K562 (cell line): Measurements from ENCODE around the gene GPRIN3. TPM values are rescaled to one million over a fixed set of nuclear protein-coding genes. Genes with fewer than 3 reads are reported as not detected.

Source experiments
- ATAC-seq: fragments of 200-7000 bp; cut with Tn5 transposase; 3 replicates; pipeline ENCODE4 v1.9.1; 2020; ENCODE audit warnings: moderate library complexity
- BruUV-seq: library from RNA; stranded (reverse); fragments of 400-500 nt; replicated peaks from 2 replicates; lab custom pipeline; 2021; lab: Mats Ljungman, UMichigan
- CTCF ChIA-PET: fragments of 300-600 bp; formaldehyde crosslinking; extraction: SDS; loops from one replicate; lab custom pipeline; 2021; ENCODE audit warnings: low intra/inter-chr PET ratio; lab: Yijun Ruan, JAX
- POLR2A ChIA-PET: fragments of 300-600, 350-650 bp; sonication (Branson Sonifier 250); formaldehyde crosslinking; extraction: SDS; loops from one replicate; lab custom pipeline; 2021; ENCODE audit warnings: antibody characterized with exemption, inconsistent platforms; lab: Yijun Ruan, JAX
- DNase-seq, 4 experiments: peaks; one replicate each; pipeline versions ENCODE4 v3.0.0 to v3.0.0-alpha.2; 2011 to 2018; ENCODE audit warnings: low spot score in 3 of 4, mixed read lengths in 3 of 4; ENCODE audit errors: extremely low read depth in 1 of 4
- FAIRE-seq: peaks from 2 replicates; lab custom pipeline; 2011; peaks lifted over from hg19 to GRCh38; lab: Jason Lieb, UNC
- H2AFZ ChIP-seq: 2 replicates; pipeline ENCODE4 v1.6.0; 2011; ENCODE audit warnings: low read depth, low read length, control low read depth, inconsistent platforms
- H3K27ac ChIP-seq: fragments of 200-600 bp; 3 replicates; pipeline ENCODE4 v1.8.0; 2011; ENCODE audit warnings: low read depth, mild to moderate bottlenecking, control low read depth, inconsistent platforms, low read length, moderate library complexity, mixed read lengths; ENCODE audit errors: extremely low read depth
- H3K27me3 ChIP-seq, 2 experiments: fragments of 300-600 bp in 1 of 2; 2 replicates in 1 of 2; 3 replicates in 1 of 2; pipeline versions ENCODE4 v1.6.0 to v1.8.0; 2011; ENCODE audit warnings: inconsistent platforms in 2 of 2, low read length in 2 of 2, mild to moderate bottlenecking in 1 of 2, mixed read lengths in 1 of 2, moderate library complexity in 1 of 2; ENCODE audit not compliant: control insufficient read depth in 2 of 2, insufficient read depth in 2 of 2
- H3K36me3 ChIP-seq: fragments of 300-600 bp; 3 replicates; pipeline ENCODE4 v1.8.0; 2011; ENCODE audit warnings: mild to moderate bottlenecking, low read length, inconsistent platforms; ENCODE audit not compliant: control insufficient read depth, insufficient read depth
- H3K4me1 ChIP-seq, 2 experiments: fragments of 200-600 bp in 1 of 2; replicated peaks in 1 of 2; 2 replicates in 1 of 2; 3 replicates in 1 of 2; pipeline versions ENCODE4 v1.5.1 to v1.8.0; 2011; ENCODE audit warnings: inconsistent platforms in 2 of 2, low read length in 2 of 2, mild to moderate bottlenecking in 1 of 2, mixed read lengths in 1 of 2, moderate library complexity in 1 of 2; ENCODE audit not compliant: control insufficient read depth in 2 of 2, insufficient read depth in 2 of 2
- H3K4me2 ChIP-seq: 2 replicates; pipeline ENCODE4 v1.6.1; 2011; ENCODE audit warnings: low read length, control low read depth, inconsistent platforms, mixed read lengths; ENCODE audit not compliant: insufficient read depth
- H3K4me3 ChIP-seq: fragments of 200-600 bp; sonication (generic), shearing (Covaris generic); 2 replicates; pipeline ENCODE4 v1.5.1; 2016; ENCODE audit warnings: control low read depth, inconsistent platforms
- H3K79me2 ChIP-seq: fragments of 200-600 bp; 3 replicates; pipeline ENCODE4 v1.8.0; 2011; ENCODE audit warnings: low read length, inconsistent platforms; ENCODE audit not compliant: control insufficient read depth, insufficient read depth
- H3K9ac ChIP-seq, 2 experiments: 2 replicates each; pipeline versions ENCODE4 v1.6.0 to v1.6.1; 2011; ENCODE audit warnings: low read depth in 2 of 2, low read length in 2 of 2, control low read depth in 1 of 2, inconsistent platforms in 1 of 2, mild to moderate bottlenecking in 1 of 2, mixed read lengths in 1 of 2; ENCODE audit not compliant: insufficient read depth in 1 of 2
- H3K9me1 ChIP-seq: one replicate; pipeline ENCODE4 v1.6.0; 2011; ENCODE audit warnings: inconsistent platforms, mild to moderate bottlenecking, low read length, moderate library complexity; ENCODE audit not compliant: control insufficient read depth, insufficient read depth
- H3K9me3 ChIP-seq: replicated peaks from 2 replicates; pipeline ENCODE4 v1.5.1; 2011; ENCODE audit warnings: low read depth, low read length, inconsistent platforms; ENCODE audit not compliant: control insufficient read depth, insufficient read depth
- H4K20me1 ChIP-seq: replicated peaks from 2 replicates; pipeline ENCODE4 v1.6.1; 2011; ENCODE audit warnings: low read length, inconsistent platforms, mixed read lengths; ENCODE audit not compliant: control insufficient read depth, insufficient read depth
- CBFB ChIP-seq: sonication (generic); formaldehyde crosslinking; IDR thresholded peaks from 2 replicates; pipeline ENCODE4 v1.4.0; 2020; ENCODE audit warnings: mild to moderate bottlenecking, missing genetic modification reagents
- GTF2B ChIP-seq: IDR thresholded peaks from 2 replicates; pipeline ENCODE4 v1.6.1; 2011; ENCODE audit not compliant: insufficient read length; ENCODE audit errors: extremely low read depth
- PTBP1 ChIP-seq: fragments of 200-400 bp; formaldehyde crosslinking; IDR thresholded peaks from 2 replicates; pipeline ENCODE4 v1.6.1; 2017; ENCODE audit warnings: low read depth, low read length
- RBM25 ChIP-seq: fragments of 200-400 bp; formaldehyde crosslinking; IDR thresholded peaks from 2 replicates; pipeline ENCODE4 v1.6.1; 2018; ENCODE audit warnings: low read length, low read depth, moderate library complexity; ENCODE audit not compliant: severe bottlenecking
- RREB1 ChIP-seq: fragments of 250-450 bp; sonication (Bioruptor Pico); IDR thresholded peaks from 2 replicates; pipeline ENCODE4 v1.4.0; 2020
- ZNF785 ChIP-seq: fragments of 250-450 bp; sonication (Bioruptor Pico); IDR thresholded peaks from 2 replicates; pipeline ENCODE4 v1.4.0; 2020; ENCODE audit warnings: mild to moderate bottlenecking
- WGBS: fragments of 100-300 bp; shearing (Covaris generic); methylation state at CpG from one replicate; pipeline ENCODE4 v1.1.6; 2016; ENCODE audit warnings: low coverage, mixed read lengths; ENCODE audit not compliant: insufficient coverage; ENCODE audit errors: missing lambda C conversion rate; 5-methylcytosine and 5-hydroxymethylcytosine counted together
- in situ Hi-C: fragments of 300-500 bp; cut with MboI; formaldehyde crosslinking; loops from 4 replicates; pipeline ENCODE4 v1.15.0; 2018; ENCODE audit warnings: inconsistent platforms, mixed read lengths
- intact Hi-C: fragments of 100-400 bp; cut with micrococcal nuclease; formaldehyde crosslinking; loops from 2 replicates; pipeline ENCODE4 v1.14.2; 2022
- polyA plus RNA-seq, 8 experiments: library from polyadenylated mRNA; depleted of rRNA in 4 of 8; stranded (reverse) in 5 of 8; unstranded in 3 of 8; fragments of >200 nt; fragmentation: Nextera tagmentation in 2 of 8; fragmentation: Illumina TruSeq in 1 of 8; extraction: Ambion mirVana in 2 of 8; extraction: Trizol in 1 of 8; gene quantifications; 2 replicates each; pipeline versions ENCODE4 v1.2.1 to v1.2.3, GENCODE V29; 2011 to 2014; ENCODE audit warnings: inconsistent platforms in 1 of 8, missing spikeins in 1 of 8
- total RNA-seq, 7 experiments: library from RNA; depleted of rRNA in 6 of 7; stranded (reverse); fragments of >200 nt in 6 of 7; fragmentation: Illumina TruSeq in 2 of 7; extraction: Trizol in 2 of 7; gene quantifications; 2 replicates each; pipeline versions ENCODE4 v1.2.1 to v1.2.3, GENCODE V29; 2011 to 2021; ENCODE audit warnings: low replicate concordance in 1 of 7

The GPRIN3 gene
- total and polyA plus RNA-seq, 9 of the 15 experiments (the other 6 are each of a cell fraction or from before 2014, with no cell fraction given): 0.02 TPM; not detected in 8

GRCh38 chr4:89351201-89351600 lies 43.6 kb upstream of the GPRIN3 start:
- H3K4me3 ChIP-seq: no peak overlapping the region
- H3K79me2 ChIP-seq: no peaks in the 10 kb centered on the region
- WGBS: 0% methylated on average over 2 of the region's 2 CpGs
- FAIRE-seq (no peak), DNase-seq (no peak), ATAC-seq (no peak)
- no peak overlapping the region for H3K9ac ChIP-seq
- BruUV-seq: no TSS peak
- no peaks in the 10 kb centered on the region for H3K27me3 ChIP-seq
- no peaks in the 10 kb centered on the region for H3K9me1 ChIP-seq
- TF ChIP-seq ZNF785 (no peak), GTF2B (no peak), CBFB (CRISPR knock-in tag) (no peak)
- no peaks in the 10 kb centered on the region for H4K20me1 ChIP-seq
- H3K4me1 ChIP-seq: no peaks in the 10 kb centered on the region
- no peak overlapping the region for H2AFZ ChIP-seq
- ChIA-PET POLR2A (no interaction called here), CTCF (no interaction called here)
- H3K27ac ChIP-seq: no peak overlapping the region
- in situ Hi-C loops (no loop called here), intact Hi-C loops (no loop called here)
- no peaks in the 10 kb centered on the region for H3K9me3 ChIP-seq
- H3K4me2 ChIP-seq: no peak overlapping the region
- H3K36me3 ChIP-seq: no peaks in the 10 kb centered on the region

GRCh38 chr4:89347363-89348025 lies 39.9 kb upstream of the GPRIN3 start:
- FAIRE-seq: no peak
- no peaks in the 10 kb centered on the region for H3K9me3 ChIP-seq
- H3K79me2 ChIP-seq: no peaks in the 10 kb centered on the region
- H3K4me1 ChIP-seq: no peaks in the 10 kb centered on the region
- no peaks in the 10 kb centered on the region for H4K20me1 ChIP-seq
- no peak overlapping the region for H3K9ac ChIP-seq
- H3K27me3 ChIP-seq: no peaks in the 10 kb centered on the region
- H3K36me3 ChIP-seq: no peaks in the 10 kb centered on the region
- DNase-seq: no peak
- H3K4me2 ChIP-seq: no peak overlapping the region
- ChIA-PET POLR2A (no interaction called here), CTCF (no interaction called here)
- no peak overlapping the region for H3K27ac ChIP-seq
- ATAC-seq: no peak
- intact Hi-C loops (no loop called here), in situ Hi-C loops (no loop called here)
- 0% methylated on average over 2 of the region's 2 CpGs for WGBS
- no peaks in the 10 kb centered on the region for H3K9me1 ChIP-seq
- no peak overlapping the region for H3K4me3 ChIP-seq
- BruUV-seq: no TSS peak
- H2AFZ ChIP-seq: no peak overlapping the region
- TF ChIP-seq RBM25 (no peak), RREB1 (CRISPR knock-in tag) (no peak), PTBP1 (no peak)
